Activated naive CD8-positive, alpha-beta T cell treated with anti-CD3 and anti-CD28 coated beads, Interleukin-2, amount 10 ng/mL, durations not matched to agents 7 days and 5 days (primary cell): ENCODE data around the gene SNAPC1. TPM values are rescaled to one million over a fixed set of nuclear protein-coding genes. Genes with fewer than 3 reads are reported as not detected.
"Not testable (repeated sequence)": the region's sequence is repeated elsewhere in the genome, so short reads cannot be mapped to it uniquely, and the experiment has no call there.

Experiments used
- ATAC-seq: fragments of 150-1000 bp; cut with Tn5 transposase; one replicate; pipeline ENCODE4 v1.10.0; 2021; ENCODE audit warnings: low read depth, moderate library complexity
- POLR2A ChIA-PET: fragments of 350-600 bp; sonication (Branson Sonifier 250); formaldehyde crosslinking; loops from one replicate; lab custom pipeline; 2021; ENCODE audit warnings: antibody characterized with exemption; lab: Charles Lee
- DNase-seq: peaks from one replicate; pipeline ENCODE4 v3.0.0; 2021
- H3K27ac Mint-ChIP-seq: one replicate; pipeline ENCODE4 v1.8.0; 2022; ENCODE audit warnings: mild to moderate bottlenecking, mixed read lengths
- H3K27me3 Mint-ChIP-seq: one replicate; pipeline ENCODE4 v1.8.0; 2022; ENCODE audit warnings: mild to moderate bottlenecking, moderate library complexity, mixed read lengths
- H3K36me3 Mint-ChIP-seq: one replicate; pipeline ENCODE4 v1.8.0; 2021; ENCODE audit warnings: mild to moderate bottlenecking, mixed read lengths
- H3K4me1 Mint-ChIP-seq: one replicate; pipeline ENCODE4 v1.8.0; 2021; ENCODE audit warnings: mixed read lengths
- H3K4me3 Mint-ChIP-seq: one replicate; pipeline ENCODE4 v1.8.0; 2022; ENCODE audit warnings: mild to moderate bottlenecking, moderate library complexity, mixed read lengths
- H3K9me3 Mint-ChIP-seq: one replicate; pipeline ENCODE4 v1.8.0; 2021; ENCODE audit warnings: mixed read lengths
- total RNA-seq, 2 experiments: library from RNA; stranded (reverse); gene quantifications; one replicate each; pipeline ENCODE4 v1.2.3, GENCODE V29; 2021

The SNAPC1 gene
- total RNA-seq, 2 experiments from 2014 or later: 5.1 to 5.5 TPM

DNA sequence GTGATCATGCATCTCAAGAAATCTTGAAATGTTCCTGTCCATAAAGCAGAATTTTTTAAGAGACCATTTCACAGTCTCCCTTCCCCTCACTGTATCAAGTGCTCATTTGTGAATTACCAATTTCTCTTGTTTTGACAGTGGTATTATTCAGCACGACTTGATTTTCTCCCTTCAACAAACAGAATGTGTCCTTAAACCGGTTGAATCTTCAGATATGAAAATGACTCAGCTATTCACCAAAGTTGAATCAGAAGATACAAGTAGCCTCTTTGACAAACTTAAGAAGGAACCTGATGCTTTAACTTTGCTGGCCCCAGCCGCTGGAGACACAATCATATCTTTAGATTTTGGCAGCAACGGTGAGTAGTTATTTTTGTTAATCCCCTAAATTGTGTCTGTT, 25.5 kb upstream of the SNAPC1 start:
- POLR2A ChIA-PET: no interaction called here
- Mint-ChIP-seq H3K27ac (peak overlapping the region; percentile 54), H3K4me1 (peaks cover 18% of the 10 kb centered on the region), H3K9me3 (no peaks in the 10 kb centered on the region), H3K4me3 (no peak overlapping the region), H3K36me3 (peaks cover 44% of the 10 kb centered on the region), H3K27me3 (no peaks in the 10 kb centered on the region)
- no peak for ATAC-seq
- no peak for DNase-seq

DNA sequence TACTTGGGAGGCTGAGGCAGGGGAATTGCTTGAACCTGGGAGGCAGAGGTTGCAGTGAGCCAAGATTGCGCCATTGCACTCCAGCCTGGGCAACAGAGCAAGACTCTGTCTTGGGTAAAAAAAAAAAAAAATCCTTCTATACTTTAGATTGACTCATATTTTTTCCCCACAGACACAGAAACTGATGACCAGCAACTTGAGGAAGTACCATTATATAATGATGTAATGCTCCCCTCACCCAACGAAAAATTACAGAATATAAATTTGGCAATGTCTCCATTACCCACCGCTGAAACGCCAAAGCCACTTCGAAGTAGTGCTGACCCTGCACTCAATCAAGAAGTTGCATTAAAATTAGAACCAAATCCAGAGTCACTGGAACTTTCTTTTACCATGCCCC, 24.3 kb upstream of the SNAPC1 start:
- Mint-ChIP-seq H3K27me3 (no peaks in the 10 kb centered on the region), H3K36me3 (peaks cover 46% of the 10 kb centered on the region), H3K9me3 (no peaks in the 10 kb centered on the region), H3K4me3 (no peak overlapping the region), H3K27ac (no peak overlapping the region), H3K4me1 (peaks cover 18% of the 10 kb centered on the region)
- DNase-seq (no peak), ATAC-seq (no peak)
- POLR2A ChIA-PET: no interaction called here

DNA sequence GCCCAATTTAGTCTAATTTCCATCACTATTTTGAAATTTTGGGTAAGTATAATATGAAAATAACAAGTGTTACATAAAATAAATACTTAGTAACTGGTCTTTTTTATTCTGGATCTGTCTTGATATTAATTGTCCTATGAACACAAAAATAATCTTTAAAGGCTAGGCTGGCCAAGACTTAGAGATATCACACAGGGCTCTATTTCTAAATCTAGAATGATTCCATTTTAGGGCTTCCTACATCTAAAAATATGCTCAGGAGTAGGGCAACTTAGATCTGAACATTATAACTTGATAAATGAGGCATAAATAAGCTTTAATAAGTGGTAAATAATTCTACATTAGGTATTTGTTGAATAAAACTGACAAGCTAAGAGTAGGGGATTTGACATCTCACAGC, 23.1 kb upstream of the SNAPC1 start:
- Mint-ChIP-seq H3K4me3 (no peak overlapping the region), H3K36me3 (peaks cover 46% of the 10 kb centered on the region), H3K9me3 (no peaks in the 10 kb centered on the region), H3K4me1 (peaks cover 18% of the 10 kb centered on the region), H3K27ac (peak overlapping the region; percentile 13), H3K27me3 (no peaks in the 10 kb centered on the region)
- DNase-seq (no peak), ATAC-seq (no peak)
- POLR2A ChIA-PET: interaction anchor here (1.0 kb wide), 1 partner anchor 44 kb away, joined by 3 read pairs; the partner anchor contains the start of gene HIF1A

DNA sequence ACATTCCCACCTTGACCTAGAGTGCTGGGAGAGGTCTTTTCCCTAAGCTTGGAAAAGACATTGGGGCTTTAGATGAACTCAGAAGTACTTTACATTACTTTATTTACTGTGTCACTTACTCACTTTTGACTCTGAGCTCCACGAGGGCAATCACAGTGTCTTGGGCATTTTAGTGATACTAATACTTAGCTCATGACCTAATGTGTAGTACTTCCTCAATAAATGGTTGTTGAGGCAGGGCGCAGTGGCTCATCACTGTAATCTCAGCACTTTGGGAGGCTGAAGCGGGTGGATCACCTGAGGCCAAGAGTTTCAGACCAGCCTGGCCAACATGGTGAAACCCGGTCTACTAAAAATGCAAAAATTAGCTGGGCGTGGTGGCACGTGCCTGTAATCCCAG, 19.8 kb upstream of the SNAPC1 start:
- Mint-ChIP-seq H3K27me3 (no peaks in the 10 kb centered on the region), H3K27ac (no peak overlapping the region), H3K4me3 (no peak overlapping the region), H3K36me3 (peaks cover 42% of the 10 kb centered on the region), H3K9me3 (no peaks in the 10 kb centered on the region), H3K4me1 (peaks cover 31% of the 10 kb centered on the region)
- no peak for DNase-seq
- no peak for ATAC-seq
- POLR2A ChIA-PET: interaction anchor here (1.2 kb wide), 1 partner anchor 20 kb away, joined by 3 read pairs; the partner anchor contains the start of gene SNAPC1

DNA sequence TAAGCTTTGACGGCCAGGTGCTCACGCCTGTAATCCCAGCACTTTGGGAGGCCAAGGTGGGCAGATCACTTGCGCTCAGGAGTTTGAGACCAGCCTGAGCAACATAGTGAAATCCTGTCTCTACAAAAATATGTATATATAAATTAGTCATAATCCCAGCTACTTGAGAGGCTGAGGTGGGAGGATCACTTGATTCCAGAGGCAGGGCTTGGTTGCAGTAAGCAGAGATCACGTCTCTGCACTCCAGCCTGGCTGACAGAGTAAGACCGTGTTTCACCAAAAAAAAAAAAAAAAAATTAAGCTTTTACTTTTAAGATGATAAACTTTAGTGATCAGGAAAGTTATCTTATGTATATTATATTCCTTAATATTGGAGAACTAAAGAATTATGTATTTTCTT, 18.0 kb upstream of the SNAPC1 start:
- Mint-ChIP-seq H3K27ac (no peak overlapping the region), H3K9me3 (no peaks in the 10 kb centered on the region), H3K36me3 (peaks cover 46% of the 10 kb centered on the region), H3K27me3 (no peaks in the 10 kb centered on the region), H3K4me1 (peaks cover 34% of the 10 kb centered on the region), H3K4me3 (no peak overlapping the region)
- DNase-seq: no peak
- ATAC-seq: no peak
- POLR2A ChIA-PET: interaction anchor here (2.9 kb wide), 1 partner anchor 15 kb away, joined by 6 read pairs; no protein-coding TSS in a partner anchor

DNA sequence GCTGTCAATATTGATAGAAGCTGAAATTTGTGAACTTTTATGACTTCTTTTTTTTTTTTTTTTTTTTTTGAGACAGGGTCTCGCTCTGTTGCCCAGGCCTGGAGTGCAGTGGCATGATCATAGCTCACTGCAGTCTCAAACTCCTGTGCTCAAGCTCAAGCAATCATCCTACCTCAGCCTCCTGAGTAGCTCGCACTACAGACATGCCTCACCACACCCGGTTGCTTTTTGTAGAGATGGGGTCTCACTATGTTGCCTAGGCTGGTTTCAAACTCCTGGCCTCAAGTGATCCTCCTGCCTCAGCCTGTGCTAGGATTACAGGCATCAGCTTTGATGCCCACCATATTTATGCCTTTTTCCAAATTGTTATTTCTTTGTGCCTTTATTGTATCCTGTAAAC, 15.9 kb upstream of the SNAPC1 start:
- not testable (repeated sequence) for DNase-seq, H3K9me3 Mint-ChIP-seq, H3K27me3 Mint-ChIP-seq, ATAC-seq
- Mint-ChIP-seq H3K27ac (peak overlapping the region; percentile 54), H3K4me1 (peaks cover 41% of the 10 kb centered on the region), H3K36me3 (peaks cover 50% of the 10 kb centered on the region), H3K4me3 (peak overlapping the region; percentile 67)
- POLR2A ChIA-PET: interaction anchor here (0.7 to 2.9 kb wide), 3 partner anchors 13 to 17 kb away, joined by 3 to 16 read pairs (median 6); partner anchors contain the start of gene SNAPC1

DNA sequence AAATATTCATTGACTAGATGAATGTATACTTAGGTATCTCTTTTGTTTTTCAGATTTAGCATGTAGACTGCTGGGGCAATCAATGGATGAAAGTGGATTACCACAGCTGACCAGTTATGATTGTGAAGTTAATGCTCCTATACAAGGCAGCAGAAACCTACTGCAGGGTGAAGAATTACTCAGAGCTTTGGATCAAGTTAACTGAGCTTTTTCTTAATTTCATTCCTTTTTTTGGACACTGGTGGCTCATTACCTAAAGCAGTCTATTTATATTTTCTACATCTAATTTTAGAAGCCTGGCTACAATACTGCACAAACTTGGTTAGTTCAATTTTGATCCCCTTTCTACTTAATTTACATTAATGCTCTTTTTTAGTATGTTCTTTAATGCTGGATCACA, 15.3 kb upstream of the SNAPC1 start:
- Mint-ChIP-seq H3K4me1 (peaks cover 44% of the 10 kb centered on the region), H3K4me3 (peak overlapping the region; percentile 67)
- no peak for ATAC-seq

DNA sequence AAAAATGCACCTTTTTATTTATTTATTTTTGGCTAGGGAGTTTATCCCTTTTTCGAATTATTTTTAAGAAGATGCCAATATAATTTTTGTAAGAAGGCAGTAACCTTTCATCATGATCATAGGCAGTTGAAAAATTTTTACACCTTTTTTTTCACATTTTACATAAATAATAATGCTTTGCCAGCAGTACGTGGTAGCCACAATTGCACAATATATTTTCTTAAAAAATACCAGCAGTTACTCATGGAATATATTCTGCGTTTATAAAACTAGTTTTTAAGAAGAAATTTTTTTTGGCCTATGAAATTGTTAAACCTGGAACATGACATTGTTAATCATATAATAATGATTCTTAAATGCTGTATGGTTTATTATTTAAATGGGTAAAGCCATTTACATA, 14.9 kb upstream of the SNAPC1 start:
- H3K4me3 Mint-ChIP-seq: peak overlapping the region; percentile 67
- POLR2A ChIA-PET: interaction anchor here (2.2 kb wide), 1 partner anchor 15 kb away, joined by 16 read pairs; the partner anchor contains the start of gene SNAPC1

More for the DNA sequence above, 15.3 kb upstream of the SNAPC1 start:
- no peak for DNase-seq
- Mint-ChIP-seq H3K27me3 (no peaks in the 10 kb centered on the region), H3K9me3 (no peaks in the 10 kb centered on the region), H3K36me3 (peaks cover 50% of the 10 kb centered on the region), H3K27ac (peak overlapping the region; percentile 54)
- POLR2A ChIA-PET: interaction anchor here (2.2 kb wide), 1 partner anchor 15 kb away, joined by 16 read pairs; the partner anchor contains the start of gene SNAPC1

DNA sequence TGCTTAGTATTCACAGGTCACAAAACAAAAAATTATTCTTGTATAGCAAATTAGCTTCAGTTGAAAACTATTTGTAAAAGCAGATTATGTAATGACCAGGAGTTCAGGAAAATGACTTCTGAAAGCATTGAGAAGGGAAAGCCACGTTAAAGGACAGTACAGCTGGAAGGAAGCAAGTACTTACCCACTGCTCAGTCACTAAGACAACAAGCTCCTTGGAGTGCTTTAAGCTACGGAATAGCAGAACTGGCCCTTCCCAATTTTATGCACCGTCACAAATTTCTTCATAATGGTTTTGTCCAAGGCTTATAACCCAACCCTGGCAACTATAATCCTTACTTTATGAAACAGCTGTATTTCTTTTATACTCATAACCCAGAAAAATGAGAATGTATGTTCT, 13.0 kb upstream of the SNAPC1 start:
- no peak for ATAC-seq
- no peak for DNase-seq
- POLR2A ChIA-PET: interaction anchor here (0.6 to 1.6 kb wide), 7 partner anchors 13 to 416 kb away, joined by 3 to 13 read pairs (median 6); partner anchors contain the start of genes HIF1A and SNAPC1
- Mint-ChIP-seq H3K4me3 (peak overlapping the region; percentile 99), H3K9me3 (no peaks in the 10 kb centered on the region), H3K36me3 (peaks cover 49% of the 10 kb centered on the region), H3K4me1 (peaks cover 50% of the 10 kb centered on the region), H3K27ac (peak overlapping the region; percentile 21), H3K27me3 (no peaks in the 10 kb centered on the region)

More for the DNA sequence above, 14.9 kb upstream of the SNAPC1 start:
- Mint-ChIP-seq H3K9me3 (no peaks in the 10 kb centered on the region), H3K4me1 (peaks cover 47% of the 10 kb centered on the region), H3K27ac (peak overlapping the region; percentile 54), H3K27me3 (no peaks in the 10 kb centered on the region), H3K36me3 (peaks cover 50% of the 10 kb centered on the region)
- ATAC-seq (no peak), DNase-seq (no peak)

DNA sequence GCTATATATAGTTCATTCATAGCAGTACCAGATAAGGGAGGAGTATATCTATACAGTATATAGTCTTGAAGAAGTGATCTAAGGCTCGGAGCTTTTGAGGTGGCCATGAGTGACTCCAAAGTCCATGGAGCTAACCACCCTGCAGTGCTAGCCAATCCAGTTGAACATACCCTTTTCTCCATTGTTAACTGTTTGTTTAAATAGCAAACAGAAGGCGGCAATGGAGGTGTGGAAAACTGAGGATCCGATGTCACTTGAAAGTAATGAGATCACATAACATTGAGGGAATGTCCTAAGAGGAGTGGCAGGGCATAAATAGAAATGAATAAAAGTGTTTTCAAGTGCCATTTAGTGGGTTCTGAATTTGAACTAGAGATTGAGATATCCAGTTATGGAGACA, 12.4 kb upstream of the SNAPC1 start:
- H3K4me3 Mint-ChIP-seq: peak overlapping the region; percentile 99
- peaks cover 49% of the 10 kb centered on the region for H3K36me3 Mint-ChIP-seq
- ATAC-seq: no peak
- no peak for DNase-seq
- peak overlapping the region; percentile 91 for H3K27ac Mint-ChIP-seq
- H3K4me1 Mint-ChIP-seq: peaks cover 51% of the 10 kb centered on the region
- H3K9me3 Mint-ChIP-seq: no peaks in the 10 kb centered on the region
- peaks cover 4% of the 10 kb centered on the region for H3K27me3 Mint-ChIP-seq
- POLR2A ChIA-PET: interaction anchor here (0.8 to 1.5 kb wide), 4 partner anchors 12 to 415 kb away, joined by 3 to 13 read pairs (median 4); partner anchors contain the start of genes HIF1A and SNAPC1

DNA sequence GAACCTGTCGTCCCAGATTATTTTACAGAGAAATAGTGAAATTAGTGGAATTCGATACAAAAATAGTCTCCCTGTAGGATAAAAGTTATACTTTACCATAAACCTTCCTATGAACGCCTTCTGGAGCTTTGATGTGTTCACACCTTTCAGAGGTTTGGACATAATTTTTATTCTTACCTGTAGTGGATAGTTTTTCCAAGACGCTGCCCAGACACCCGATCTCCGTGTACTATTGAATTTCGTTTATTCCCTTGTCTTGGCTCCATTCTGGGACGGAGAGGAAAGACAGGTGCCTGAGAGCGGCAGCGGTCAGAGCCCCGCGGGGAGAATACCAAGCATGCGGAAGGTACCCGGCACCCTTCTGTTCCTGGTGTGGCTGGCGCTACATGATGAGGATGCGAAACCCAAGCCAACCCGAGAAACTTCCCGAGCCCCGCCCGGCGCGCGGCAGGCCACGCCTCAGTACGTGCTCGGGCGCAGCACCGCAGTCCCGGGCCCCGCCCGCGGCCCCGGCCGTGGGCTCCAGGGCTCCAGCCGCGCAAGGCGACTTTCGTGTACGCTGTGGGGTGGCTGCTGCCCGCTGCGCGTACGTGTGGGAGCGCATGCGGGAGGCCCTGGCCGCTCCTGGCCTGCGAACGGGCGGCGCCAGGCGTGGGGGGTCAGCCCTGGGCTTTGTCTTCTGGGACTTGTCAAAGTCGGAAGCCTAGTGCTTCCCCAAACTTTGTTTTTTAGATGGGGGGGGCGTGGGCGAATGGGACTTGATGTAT, 11.3 kb upstream of the SNAPC1 start:
- Mint-ChIP-seq H3K36me3 (peaks cover 44% of the 10 kb centered on the region), H3K4me1 (peaks cover 44% of the 10 kb centered on the region), H3K27me3 (peaks cover 9% of the 10 kb centered on the region), H3K27ac (peak overlapping the region; percentile 91), H3K9me3 (peaks cover 1% of the 10 kb centered on the region), H3K4me3 (peak overlapping the region; percentile 99)
- POLR2A ChIA-PET: interaction anchor here (0.9 to 3.8 kb wide), 3 partner anchors 11 to 30 kb away, joined by 3 to 24 read pairs (median 4); partner anchors contain the start of gene SNAPC1
- ATAC-seq (peak; percentile 97), DNase-seq (peak; percentile 88)

DNA sequence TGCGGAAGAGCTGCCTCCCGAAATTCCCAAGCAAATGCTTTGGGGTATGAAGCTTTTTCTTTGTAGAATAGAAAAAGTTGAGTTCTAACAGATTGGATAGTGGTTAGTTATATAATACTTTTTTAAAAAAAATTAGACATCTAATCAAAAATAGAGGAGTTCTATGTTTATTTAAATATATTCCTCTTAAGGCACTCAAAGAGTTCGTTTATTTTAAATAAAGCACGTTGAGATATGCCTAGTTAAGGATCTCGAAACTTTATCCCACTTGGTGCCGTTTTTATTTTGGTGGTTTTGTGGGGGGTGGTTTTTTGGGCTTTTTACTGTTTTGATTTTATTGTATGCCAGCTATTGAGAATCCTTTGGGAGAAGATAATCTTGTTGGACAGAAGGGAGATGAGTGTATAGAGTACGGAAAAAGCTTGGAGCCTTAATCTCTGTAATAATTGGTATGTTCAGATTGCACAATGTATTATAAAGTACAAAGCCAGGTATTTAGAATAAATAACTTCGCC, 10.7 kb upstream of the SNAPC1 start:
- POLR2A ChIA-PET: interaction anchor here (3.8 kb wide), 1 partner anchor 11 kb away, joined by 24 read pairs; the partner anchor contains the start of gene SNAPC1
- peaks cover 41% of the 10 kb centered on the region for H3K36me3 Mint-ChIP-seq
- DNase-seq (no peak), ATAC-seq (no peak)
- peak overlapping the region; percentile 99 for H3K4me3 Mint-ChIP-seq
- H3K4me1 Mint-ChIP-seq: peaks cover 43% of the 10 kb centered on the region
- H3K9me3 Mint-ChIP-seq: peaks cover 1% of the 10 kb centered on the region
- H3K27ac Mint-ChIP-seq: peak overlapping the region; percentile 54
- peaks cover 11% of the 10 kb centered on the region for H3K27me3 Mint-ChIP-seq

DNA sequence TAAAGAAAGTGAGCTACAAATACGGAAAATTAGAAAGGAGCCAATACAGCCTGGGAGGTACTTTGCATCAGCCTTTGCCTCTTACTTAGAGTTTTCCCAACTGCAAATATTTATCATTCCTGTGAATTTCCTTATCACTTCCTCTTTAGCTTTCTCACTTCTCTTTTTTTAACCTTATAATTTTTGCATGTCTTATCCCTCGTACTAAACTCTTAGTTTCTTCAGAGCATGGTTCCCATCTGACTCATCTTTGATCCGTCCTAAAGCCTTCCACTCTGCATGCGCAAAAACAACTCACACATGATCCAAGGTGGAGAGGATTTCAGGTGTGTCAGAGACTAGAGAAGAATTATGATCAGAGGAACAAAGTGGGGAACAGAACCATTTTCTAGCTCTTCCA, 9.6 kb upstream of the SNAPC1 start:
- Mint-ChIP-seq H3K9me3 (peaks cover 1% of the 10 kb centered on the region), H3K4me1 (peaks cover 38% of the 10 kb centered on the region), H3K27ac (no peak overlapping the region), H3K4me3 (no peak overlapping the region), H3K36me3 (peaks cover 34% of the 10 kb centered on the region), H3K27me3 (peaks cover 15% of the 10 kb centered on the region)
- POLR2A ChIA-PET: interaction anchor here (3.8 kb wide), 1 partner anchor 10 kb away, joined by 24 read pairs; the partner anchor contains the start of gene SNAPC1
- ATAC-seq (no peak), DNase-seq (no peak)
